Measurements from ENCODE around the gene NRN1.

NRN1 gene, protein sequence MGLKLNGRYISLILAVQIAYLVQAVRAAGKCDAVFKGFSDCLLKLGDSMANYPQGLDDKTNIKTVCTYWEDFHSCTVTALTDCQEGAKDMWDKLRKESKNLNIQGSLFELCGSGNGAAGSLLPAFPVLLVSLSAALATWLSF

DNA sequence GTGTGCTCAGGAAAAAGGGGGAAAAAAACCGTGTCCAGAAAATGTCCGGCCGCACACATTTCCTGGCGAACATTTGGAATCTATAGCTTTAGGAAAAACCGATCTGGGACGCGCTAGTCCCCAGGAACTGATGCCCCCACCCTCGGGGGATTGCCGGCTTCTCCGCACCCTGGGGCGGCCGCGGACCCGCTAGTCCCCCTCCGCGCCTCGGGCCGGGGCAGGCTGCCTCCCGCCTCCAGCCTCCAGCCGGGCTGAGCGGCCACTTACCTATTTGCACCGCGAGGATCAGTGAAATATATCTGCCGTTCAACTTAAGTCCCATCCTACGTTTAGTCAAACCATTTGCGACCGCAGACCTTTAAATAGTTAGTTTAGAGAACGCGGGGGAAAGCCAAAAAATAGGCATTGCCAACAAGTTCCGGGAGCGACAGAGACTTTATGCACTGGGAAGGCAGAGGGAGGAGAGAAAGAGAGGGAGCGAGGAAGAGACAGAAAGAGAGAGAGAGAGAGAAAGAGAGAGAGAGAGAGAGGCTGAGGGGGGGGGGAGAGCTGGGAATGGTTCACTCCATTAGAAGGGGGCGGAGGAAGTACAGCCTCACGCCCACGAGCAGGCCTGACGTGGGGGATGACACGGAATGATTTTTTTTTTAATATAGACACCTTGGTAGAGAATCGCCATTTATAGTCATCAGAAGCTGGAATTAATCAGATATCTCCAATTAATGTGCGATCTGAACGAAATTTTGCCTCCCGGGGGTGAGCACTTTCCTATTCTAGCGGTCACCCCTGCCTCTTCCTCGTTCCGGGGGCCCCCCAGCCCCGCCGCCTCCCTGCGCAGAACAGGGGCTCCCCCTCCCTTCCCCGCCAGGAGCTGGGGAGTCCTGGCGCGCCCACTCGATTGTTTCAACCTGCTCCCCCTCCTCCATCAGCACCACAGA, at the start of gene NRN1:
TSS of gene NRN1 (minus strand) at position 498 of the 938 bp plus-strand sequence. CDS start at position 322, 176 bp downstream.
- TF ChIP-seq, protein P1, sequence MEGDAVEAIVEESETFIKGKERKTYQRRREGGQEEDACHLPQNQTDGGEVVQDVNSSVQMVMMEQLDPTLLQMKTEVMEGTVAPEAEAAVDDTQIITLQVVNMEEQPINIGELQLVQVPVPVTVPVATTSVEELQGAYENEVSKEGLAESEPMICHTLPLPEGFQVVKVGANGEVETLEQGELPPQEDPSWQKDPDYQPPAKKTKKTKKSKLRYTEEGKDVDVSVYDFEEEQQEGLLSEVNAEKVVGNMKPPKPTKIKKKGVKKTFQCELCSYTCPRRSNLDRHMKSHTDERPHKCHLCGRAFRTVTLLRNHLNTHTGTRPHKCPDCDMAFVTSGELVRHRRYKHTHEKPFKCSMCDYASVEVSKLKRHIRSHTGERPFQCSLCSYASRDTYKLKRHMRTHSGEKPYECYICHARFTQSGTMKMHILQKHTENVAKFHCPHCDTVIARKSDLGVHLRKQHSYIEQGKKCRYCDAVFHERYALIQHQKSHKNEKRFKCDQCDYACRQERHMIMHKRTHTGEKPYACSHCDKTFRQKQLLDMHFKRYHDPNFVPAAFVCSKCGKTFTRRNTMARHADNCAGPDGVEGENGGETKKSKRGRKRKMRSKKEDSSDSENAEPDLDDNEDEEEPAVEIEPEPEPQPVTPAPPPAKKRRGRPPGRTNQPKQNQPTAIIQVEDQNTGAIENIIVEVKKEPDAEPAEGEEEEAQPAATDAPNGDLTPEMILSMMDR (conservative IDR thresholded peaks at IDR 0.05; ENCODE audit: low read depth, low read length), result no peak
- DNase-seq (ENCODE audit: low read depth), result no peak
- no peak within 1 kb of the TSS for H3K4me3 ChIP-seq (ENCODE audit: low read depth, low read length)

DNA sequence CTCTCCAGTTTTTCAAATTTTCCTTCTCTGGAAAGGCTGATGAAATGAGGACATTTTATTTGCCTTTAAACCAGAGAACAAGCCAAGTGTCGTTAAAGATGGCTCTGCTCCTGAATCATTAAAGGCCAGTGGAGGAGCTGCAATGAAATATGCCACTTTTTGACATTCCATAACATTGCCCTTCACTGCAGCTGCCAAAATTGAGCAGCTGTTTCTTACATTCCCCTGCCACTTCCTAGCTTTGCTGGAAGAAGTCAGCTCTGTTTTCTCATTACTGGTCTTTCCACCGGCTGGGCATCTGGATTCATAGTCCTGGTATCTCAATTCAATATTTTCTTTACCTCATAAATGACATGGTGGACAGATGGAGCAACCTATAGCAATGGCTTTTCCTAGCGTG, 45.5 kb upstream of the NRN1 start:
- no peak overlapping the region for H3K4me3 ChIP-seq (ENCODE audit: low read depth, low read length)
- no peak for DNase-seq (ENCODE audit: low read depth)
- TF ChIP-seq, protein P1 (conservative IDR thresholded peaks at IDR 0.05; ENCODE audit: low read depth, low read length), result no peak

DNA sequence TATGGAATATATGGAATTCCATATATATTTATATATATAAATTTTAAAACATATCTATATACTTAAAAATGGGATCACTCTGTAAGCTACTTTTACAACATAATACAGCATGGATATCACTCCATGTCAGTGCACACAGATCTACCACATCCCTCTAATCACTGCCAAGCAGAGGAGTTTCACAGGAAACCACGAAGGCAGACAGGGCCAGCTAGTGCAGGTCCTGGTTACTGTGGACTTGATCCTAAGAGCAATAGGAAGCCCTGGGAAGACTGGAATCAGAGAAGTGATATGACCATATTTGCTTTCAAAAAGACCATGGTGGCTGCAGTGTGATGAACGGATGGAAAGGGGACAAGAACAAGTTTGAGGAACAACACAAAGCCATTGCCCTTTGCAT, 40.0 kb upstream of the NRN1 start:
- TF ChIP-seq, protein P1 (conservative IDR thresholded peaks at IDR 0.05; ENCODE audit: low read depth, low read length), result no peak
- H3K4me3 ChIP-seq (ENCODE audit: low read depth, low read length), result no peak overlapping the region
- no peak for DNase-seq (ENCODE audit: low read depth)

DNA sequence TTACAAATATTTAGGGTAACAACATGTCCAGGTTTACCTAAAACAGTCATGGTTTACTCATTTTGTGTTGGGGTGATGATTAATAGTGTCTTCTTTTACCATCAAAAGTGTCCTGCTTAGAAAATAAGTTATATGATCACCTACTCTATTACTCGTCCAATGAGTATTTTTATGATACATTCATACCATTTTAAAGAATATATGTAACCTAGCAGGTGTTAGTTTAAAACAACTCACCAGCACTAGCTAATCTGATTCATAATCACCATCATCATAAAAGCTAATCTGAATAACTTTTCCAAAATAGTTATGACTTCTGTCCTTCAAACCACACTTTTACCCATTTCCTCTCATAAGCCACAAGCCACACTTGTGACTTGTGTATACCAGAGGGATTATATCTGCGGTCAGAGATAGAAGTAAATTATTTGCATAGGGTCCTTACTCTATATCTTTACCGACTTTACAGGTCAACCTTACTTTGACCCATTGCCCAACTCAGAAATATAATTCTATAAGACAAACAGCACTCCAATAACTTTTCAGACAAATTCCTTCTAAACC, 33.3 kb upstream of the NRN1 start:
- DNase-seq (ENCODE audit: low read depth), result no peak
- TF ChIP-seq, protein P1 (conservative IDR thresholded peaks at IDR 0.05; ENCODE audit: low read depth, low read length), result no peak
- no peak overlapping the region for H3K4me3 ChIP-seq (ENCODE audit: low read depth, low read length)

DNA sequence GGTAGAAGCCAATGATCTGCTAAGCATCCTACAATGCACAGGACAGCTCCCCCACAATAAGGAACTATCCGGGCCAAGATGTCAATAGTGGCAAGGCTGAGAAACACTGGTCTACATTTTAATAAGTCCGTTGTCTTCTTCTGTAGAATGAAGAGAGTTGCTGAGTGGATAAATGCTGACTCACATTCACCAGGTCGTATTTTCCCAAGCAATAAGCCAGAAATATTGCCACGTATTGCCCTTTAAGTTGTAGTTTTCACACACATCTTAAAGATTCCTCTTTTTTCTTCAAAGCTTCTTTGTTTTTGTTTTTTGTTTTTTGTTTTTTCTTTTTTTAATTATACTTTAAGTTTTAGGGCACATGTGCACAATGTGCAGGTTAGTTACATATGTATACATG, 30.5 kb upstream of the NRN1 start:
- DNase-seq (ENCODE audit: low read depth), result no peak
- TF ChIP-seq, protein P1 (conservative IDR thresholded peaks at IDR 0.05; ENCODE audit: low read depth, low read length), result no peak
- no peak overlapping the region for H3K4me3 ChIP-seq (ENCODE audit: low read depth, low read length)

DNA sequence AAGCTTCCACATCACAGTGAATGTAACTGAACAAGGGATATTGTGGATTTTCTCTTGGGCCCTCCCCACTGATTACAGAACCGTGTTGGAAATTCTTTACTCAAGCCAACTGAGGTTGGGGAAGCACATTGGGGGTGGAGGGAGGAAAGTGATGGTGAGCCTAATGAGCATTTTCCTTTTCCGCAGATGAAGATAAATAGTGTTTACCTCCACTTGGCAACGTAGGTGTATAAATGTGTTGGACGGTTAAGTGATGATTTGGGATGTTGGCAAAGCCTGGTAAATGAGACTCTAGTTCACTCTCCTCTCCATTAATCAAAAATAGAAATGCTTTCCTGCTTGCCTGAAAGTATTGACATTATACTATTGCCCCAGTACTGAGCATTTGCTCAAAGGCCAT, 27.1 kb upstream of the NRN1 start:
- TF ChIP-seq, protein P1 (conservative IDR thresholded peaks at IDR 0.05; ENCODE audit: low read depth, low read length), result no peak
- DNase-seq (ENCODE audit: low read depth), result no peak
- H3K4me3 ChIP-seq (ENCODE audit: low read depth, low read length), result no peak overlapping the region
